ENCODE results near the gene CNTNAP3B.
"Not testable (repeated sequence)": the region's sequence is repeated elsewhere in the genome, so short reads cannot be mapped to it uniquely, and the experiment has no call there.

CNTNAP3B gene

DNA sequence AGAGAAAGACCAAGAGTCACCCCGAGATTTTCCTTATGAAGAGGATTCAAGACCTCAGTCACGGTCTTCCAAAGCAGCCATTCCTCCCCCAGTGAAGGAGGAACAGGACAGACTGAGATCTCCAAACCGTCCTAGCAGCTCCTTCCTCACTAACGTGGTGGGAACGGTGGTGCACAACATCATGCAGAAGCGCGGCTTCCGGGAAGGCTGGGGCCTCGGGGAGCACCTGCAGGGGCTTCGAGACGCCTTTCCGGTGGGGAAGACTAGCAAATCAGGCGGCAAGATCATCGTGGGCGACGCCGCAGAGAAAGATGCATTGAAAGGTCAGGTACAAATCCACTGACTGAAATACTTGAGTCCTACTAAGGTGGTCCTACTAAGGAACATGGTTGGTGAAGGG is 154.3 kb downstream of the CNTNAP3B start:
- not testable (repeated sequence) for DNase-seq

GRCh38 chr9:41953007-41953406 is 176.2 kb downstream of the CNTNAP3B start:
- not testable (repeated sequence) for DNase-seq

- DNase-seq = not testable (repeated sequence)
Measured at GRCh38 chr9:41941738-41942137, 187.5 kb downstream of the CNTNAP3B start.

GRCh38 chr9:41938143-41938542 is 191.1 kb downstream of the CNTNAP3B start:
- DNase-seq = not testable (repeated sequence)

DNA sequence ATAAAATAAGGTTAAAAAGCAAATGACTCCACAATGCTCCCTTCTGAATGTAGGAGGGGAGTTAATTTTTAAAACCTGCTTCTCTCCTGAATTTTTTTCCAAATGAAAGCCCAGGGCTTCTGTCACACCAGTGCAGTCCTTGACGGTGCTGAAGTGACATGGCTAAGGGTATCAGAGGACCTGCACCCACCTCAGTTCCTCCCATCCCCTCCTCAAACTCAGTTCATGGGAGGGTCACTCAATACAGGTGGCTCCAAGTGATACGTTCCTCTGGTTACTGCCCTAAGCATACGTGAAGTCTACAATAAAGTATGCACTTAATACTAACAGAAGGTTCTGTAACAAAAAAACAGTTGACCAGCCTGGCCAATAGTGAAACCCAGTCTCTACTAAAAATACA is 193.5 kb downstream of the CNTNAP3B start:
- not testable (repeated sequence) for DNase-seq

- DNase-seq = not testable (repeated sequence)
Measured at GRCh38 chr9:41929172-41929571, 200.1 kb downstream of the CNTNAP3B start.

DNA sequence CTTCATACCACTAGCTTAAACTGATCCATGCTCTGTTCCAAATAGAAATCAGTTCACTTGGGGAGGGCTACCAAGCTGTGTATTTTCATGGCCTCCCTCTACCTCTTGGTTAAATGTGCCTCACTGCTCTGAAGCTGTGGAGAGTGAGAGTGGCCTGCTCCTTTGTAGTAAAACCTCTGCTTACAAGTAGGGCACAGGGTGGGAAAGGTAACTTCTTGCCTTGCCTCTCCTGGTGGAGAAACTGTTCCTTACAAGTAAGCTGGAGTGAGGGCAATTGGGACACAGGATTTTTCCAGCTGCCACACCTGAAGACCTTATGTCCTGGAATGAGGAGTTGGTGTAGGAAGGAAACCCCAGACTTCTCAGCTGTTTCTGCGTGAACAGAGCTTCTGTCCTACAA is 211.9 kb downstream of the CNTNAP3B start:
- not testable (repeated sequence) for DNase-seq

GRCh38 chr9:41905488-41905887 is 223.7 kb downstream of the CNTNAP3B start:
- not testable (repeated sequence) for DNase-seq

DNA sequence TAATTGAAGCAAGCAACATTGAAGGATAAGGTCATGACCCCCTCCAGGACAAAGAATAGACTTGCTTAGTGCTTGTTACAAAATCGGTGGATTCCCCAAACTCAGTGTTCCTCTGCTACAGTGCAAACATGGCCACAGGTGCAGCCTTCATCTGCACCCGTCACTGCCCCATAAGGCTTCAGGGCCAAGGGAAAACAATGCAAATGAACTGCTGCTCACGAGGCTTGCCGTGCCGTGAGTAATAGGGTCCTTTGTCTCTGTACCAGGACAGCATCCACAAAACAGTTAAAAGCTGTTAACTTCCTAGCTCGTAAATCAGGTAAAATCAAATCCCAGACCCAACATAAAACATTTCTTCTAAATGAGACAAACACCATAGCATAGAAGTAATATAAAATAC is 226.5 kb downstream of the CNTNAP3B start:
- not testable (repeated sequence) for DNase-seq

GRCh38 chr9:41898720-41899343 is 230.4 kb downstream of the CNTNAP3B start:
- DNase-seq = not testable (repeated sequence)

GRCh38 chr9:41874557-41874956 is 254.7 kb downstream of the CNTNAP3B start:
- not testable (repeated sequence) for DNase-seq

DNA sequence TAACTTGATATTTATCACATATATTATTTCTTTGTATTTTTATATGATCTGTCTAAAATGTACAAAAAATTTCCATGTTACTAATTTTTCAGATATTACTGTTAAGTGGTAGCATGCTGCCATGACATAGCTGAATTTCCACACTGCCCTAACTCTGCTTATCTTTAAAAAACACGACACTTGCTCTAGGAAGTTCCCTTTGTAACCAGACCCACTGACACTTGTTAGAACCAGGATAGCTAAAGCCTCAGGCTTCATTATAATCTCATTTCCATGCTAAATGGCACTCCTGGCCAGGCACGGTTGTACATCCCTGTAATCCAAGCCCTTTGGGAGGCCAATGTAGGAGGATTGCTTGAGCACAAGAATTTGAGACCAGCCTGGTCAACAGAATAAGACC is 273.8 kb downstream of the CNTNAP3B start:
- DNase-seq = not testable (repeated sequence)

GRCh38 chr9:41851848-41852740 is 277.1 kb downstream of the CNTNAP3B start:
- DNase-seq = not testable (repeated sequence)

DNA sequence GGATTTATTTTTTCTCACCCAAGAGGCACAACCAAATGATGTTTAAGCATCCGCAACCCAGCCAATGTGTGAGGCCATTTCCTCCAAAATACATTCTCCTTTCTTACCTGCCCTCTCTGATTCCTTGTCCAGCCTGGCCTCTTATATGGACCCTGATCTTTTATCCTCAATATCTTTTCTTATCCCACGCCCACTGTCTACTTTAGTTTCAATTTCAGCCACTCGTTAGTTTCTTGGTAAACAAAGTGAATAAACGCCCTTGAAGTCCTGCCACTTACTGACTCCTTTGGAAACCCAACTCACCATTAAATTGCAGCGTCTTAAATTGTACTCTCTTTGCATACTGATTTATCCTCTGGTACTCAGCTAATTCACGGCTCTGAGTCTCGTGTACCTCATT is 281.4 kb downstream of the CNTNAP3B start:
- not testable (repeated sequence) for DNase-seq

All from activated CD4-positive, alpha-beta T cell treated with anti-CD3 and anti-CD28 coated beads, Interleukin-2, amount 50 U/mL, for 4 hours (primary cell).